Measurements from ENCODE around the gene PCBP1. TPM values are rescaled to one million over a fixed set of nuclear protein-coding genes. Genes with fewer than 3 reads are reported as not detected.

The PCBP1 gene
- total and polyA plus RNA-seq, 2 experiments from 2014 or later = 212 to 393 TPM

GRCh38 chr2:70089220-70089982, 2.1 kb downstream of the PCBP1 start:
- peak overlapping the region; percentile 97 for H3K4me3 Mint-ChIP-seq

More at GRCh38 chr2:70089220-70089982, 2.1 kb downstream of the PCBP1 start:
- TF ChIP-seq, protein P1, sequence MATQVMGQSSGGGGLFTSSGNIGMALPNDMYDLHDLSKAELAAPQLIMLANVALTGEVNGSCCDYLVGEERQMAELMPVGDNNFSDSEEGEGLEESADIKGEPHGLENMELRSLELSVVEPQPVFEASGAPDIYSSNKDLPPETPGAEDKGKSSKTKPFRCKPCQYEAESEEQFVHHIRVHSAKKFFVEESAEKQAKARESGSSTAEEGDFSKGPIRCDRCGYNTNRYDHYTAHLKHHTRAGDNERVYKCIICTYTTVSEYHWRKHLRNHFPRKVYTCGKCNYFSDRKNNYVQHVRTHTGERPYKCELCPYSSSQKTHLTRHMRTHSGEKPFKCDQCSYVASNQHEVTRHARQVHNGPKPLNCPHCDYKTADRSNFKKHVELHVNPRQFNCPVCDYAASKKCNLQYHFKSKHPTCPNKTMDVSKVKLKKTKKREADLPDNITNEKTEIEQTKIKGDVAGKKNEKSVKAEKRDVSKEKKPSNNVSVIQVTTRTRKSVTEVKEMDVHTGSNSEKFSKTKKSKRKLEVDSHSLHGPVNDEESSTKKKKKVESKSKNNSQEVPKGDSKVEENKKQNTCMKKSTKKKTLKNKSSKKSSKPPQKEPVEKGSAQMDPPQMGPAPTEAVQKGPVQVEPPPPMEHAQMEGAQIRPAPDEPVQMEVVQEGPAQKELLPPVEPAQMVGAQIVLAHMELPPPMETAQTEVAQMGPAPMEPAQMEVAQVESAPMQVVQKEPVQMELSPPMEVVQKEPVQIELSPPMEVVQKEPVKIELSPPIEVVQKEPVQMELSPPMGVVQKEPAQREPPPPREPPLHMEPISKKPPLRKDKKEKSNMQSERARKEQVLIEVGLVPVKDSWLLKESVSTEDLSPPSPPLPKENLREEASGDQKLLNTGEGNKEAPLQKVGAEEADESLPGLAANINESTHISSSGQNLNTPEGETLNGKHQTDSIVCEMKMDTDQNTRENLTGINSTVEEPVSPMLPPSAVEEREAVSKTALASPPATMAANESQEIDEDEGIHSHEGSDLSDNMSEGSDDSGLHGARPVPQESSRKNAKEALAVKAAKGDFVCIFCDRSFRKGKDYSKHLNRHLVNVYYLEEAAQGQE (IDR thresholded peaks at IDR 0.05; ENCODE audit: unreplicated experiment) = no peak
- TF ChIP-seq POLR2AphosphoS5 (IDR thresholded peaks at IDR 0.05; ENCODE audit: low read depth) (no peak; the same call in 1 of the 2 replicates), ZNF331 (CRISPR knock-in tag; IDR thresholded peaks at IDR 0.05; ENCODE audit: low read depth) (no peak), EZH2phosphoT487 (IDR thresholded peaks at IDR 0.05; ENCODE audit: unreplicated experiment) (no peak), ZNF114 (CRISPR knock-in tag; IDR thresholded peaks at IDR 0.05) (no peak), CREB1 (CRISPR knock-in tag; IDR thresholded peaks at IDR 0.05; ENCODE audit: low read depth) (no peak), ZNF462 (CRISPR knock-in tag; IDR thresholded peaks at IDR 0.05) (no peak), JUNB (IDR thresholded peaks at IDR 0.05; ENCODE audit: unreplicated experiment) (no peak), STAT1 (IDR thresholded peaks at IDR 0.05; ENCODE audit: unreplicated experiment) (no peak), NANOG (IDR thresholded peaks at IDR 0.05; ENCODE audit: borderline replicate concordance) (no peak), EZH2 (IDR thresholded peaks at IDR 0.05; ENCODE audit: low read depth, unreplicated experiment) (no peak)
- TF ChIP-seq, protein P2, sequence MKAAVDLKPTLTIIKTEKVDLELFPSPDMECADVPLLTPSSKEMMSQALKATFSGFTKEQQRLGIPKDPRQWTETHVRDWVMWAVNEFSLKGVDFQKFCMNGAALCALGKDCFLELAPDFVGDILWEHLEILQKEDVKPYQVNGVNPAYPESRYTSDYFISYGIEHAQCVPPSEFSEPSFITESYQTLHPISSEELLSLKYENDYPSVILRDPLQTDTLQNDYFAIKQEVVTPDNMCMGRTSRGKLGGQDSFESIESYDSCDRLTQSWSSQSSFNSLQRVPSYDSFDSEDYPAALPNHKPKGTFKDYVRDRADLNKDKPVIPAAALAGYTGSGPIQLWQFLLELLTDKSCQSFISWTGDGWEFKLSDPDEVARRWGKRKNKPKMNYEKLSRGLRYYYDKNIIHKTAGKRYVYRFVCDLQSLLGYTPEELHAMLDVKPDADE (IDR thresholded peaks at IDR 0.05) = no peak
- TF ChIP-seq, protein P3, sequence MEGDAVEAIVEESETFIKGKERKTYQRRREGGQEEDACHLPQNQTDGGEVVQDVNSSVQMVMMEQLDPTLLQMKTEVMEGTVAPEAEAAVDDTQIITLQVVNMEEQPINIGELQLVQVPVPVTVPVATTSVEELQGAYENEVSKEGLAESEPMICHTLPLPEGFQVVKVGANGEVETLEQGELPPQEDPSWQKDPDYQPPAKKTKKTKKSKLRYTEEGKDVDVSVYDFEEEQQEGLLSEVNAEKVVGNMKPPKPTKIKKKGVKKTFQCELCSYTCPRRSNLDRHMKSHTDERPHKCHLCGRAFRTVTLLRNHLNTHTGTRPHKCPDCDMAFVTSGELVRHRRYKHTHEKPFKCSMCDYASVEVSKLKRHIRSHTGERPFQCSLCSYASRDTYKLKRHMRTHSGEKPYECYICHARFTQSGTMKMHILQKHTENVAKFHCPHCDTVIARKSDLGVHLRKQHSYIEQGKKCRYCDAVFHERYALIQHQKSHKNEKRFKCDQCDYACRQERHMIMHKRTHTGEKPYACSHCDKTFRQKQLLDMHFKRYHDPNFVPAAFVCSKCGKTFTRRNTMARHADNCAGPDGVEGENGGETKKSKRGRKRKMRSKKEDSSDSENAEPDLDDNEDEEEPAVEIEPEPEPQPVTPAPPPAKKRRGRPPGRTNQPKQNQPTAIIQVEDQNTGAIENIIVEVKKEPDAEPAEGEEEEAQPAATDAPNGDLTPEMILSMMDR (conservative IDR thresholded peaks at IDR 0.05; ENCODE audit: low read depth in 2 of 2) = no peak
- H3K9me3 Mint-ChIP-seq = peaks cover 11% of the 10 kb centered on the region
- H3K79me2 ChIP-seq (replicated peaks; ENCODE audit: insufficient read depth) = peaks cover 19% of the 10 kb centered on the region
- H3K4me3 ChIP-seq = peak overlapping the region; percentile 85
- peaks cover 6% of the 10 kb centered on the region; the same call in 1 of the 2 replicates for H3K36me3 ChIP-seq (ENCODE audit: insufficient read depth)
- peaks cover 28% of the 10 kb centered on the region for H3K36me3 Mint-ChIP-seq (ENCODE audit: low read depth)
- peaks cover 32% of the 10 kb centered on the region for H3F3A ChIP-seq (replicated peaks; ENCODE audit: low read depth)
- peak overlapping the region; percentile 93 for H3K4me2 ChIP-seq
- ATAC-seq (peak; percentile 8), DNase-seq (ENCODE audit: low spot score) (peak; percentile 76)
- peak overlapping the region; percentile 100 for H3K27ac Mint-ChIP-seq
- H3K27ac ChIP-seq (ENCODE audit: low read depth) = peak overlapping the region; percentile 100
- H4K20me1 ChIP-seq (replicated peaks; ENCODE audit: insufficient read depth) = 0 out of 2 replicates have a peak, but pooled peaks cover 5% of the 10 kb centered on the region
- peaks cover 25% of the 10 kb centered on the region for H3K4me1 Mint-ChIP-seq
- H3K27me3 Mint-ChIP-seq (ENCODE audit: insufficient read depth, low read depth, poor library complexity) = peaks cover 44% of the 10 kb centered on the region
- no peaks in the 10 kb centered on the region for H3K9me2 ChIP-seq (ENCODE audit: insufficient read depth)
- H3K27me3 ChIP-seq (ENCODE audit: insufficient read depth) = no peaks in the 10 kb centered on the region
- no peak overlapping the region for H2AFZ ChIP-seq
- peaks cover 11% of the 10 kb centered on the region for H3K4me1 ChIP-seq (ENCODE audit: insufficient read depth)
